ENCODE results near the gene MTMR3.

MTMR3 gene

DNA sequence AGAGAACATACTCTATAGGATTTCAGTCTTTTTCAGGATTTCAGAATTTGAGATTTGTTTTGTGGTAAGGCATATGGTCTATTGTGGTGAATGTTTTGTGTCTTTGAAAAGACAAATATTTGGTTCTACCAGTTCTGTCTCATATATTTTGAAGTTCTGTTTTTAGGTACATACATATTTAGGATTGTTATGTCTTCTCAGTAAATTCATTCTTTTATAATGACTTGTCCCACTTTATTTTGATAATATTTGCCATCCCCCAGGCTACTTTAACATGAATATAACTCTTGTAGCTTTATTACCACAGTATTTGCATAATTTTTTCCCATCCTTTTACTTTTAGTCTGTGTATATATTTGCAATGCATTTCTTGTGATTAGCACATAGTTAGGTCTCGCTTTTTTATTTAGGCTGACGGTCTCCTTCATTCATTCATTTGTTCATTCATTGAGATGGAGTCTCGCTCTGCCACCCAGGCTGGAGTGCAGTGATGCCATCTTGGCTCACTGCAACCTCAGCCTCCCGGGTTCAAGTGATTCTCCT, 32.1 kb downstream of the MTMR3 start:
- TF ChIP-seq FOXP2 (optimal IDR thresholded peaks at IDR 0.05; ENCODE audit: borderline replicate concordance, extremely low read depth, extremely low read length, insufficient read depth) (no peak), SIN3A (IDR thresholded peaks at IDR 0.05; ENCODE audit: borderline replicate concordance, insufficient read depth, low read length) (no peak), POLR2AphosphoS5 (IDR thresholded peaks at IDR 0.05; ENCODE audit: low read depth, low read length) (no peak), TAF1 (IDR thresholded peaks at IDR 0.05; ENCODE audit: borderline replicate concordance, insufficient read depth, low read length) (no peak)
- TF ChIP-seq, protein P1, sequence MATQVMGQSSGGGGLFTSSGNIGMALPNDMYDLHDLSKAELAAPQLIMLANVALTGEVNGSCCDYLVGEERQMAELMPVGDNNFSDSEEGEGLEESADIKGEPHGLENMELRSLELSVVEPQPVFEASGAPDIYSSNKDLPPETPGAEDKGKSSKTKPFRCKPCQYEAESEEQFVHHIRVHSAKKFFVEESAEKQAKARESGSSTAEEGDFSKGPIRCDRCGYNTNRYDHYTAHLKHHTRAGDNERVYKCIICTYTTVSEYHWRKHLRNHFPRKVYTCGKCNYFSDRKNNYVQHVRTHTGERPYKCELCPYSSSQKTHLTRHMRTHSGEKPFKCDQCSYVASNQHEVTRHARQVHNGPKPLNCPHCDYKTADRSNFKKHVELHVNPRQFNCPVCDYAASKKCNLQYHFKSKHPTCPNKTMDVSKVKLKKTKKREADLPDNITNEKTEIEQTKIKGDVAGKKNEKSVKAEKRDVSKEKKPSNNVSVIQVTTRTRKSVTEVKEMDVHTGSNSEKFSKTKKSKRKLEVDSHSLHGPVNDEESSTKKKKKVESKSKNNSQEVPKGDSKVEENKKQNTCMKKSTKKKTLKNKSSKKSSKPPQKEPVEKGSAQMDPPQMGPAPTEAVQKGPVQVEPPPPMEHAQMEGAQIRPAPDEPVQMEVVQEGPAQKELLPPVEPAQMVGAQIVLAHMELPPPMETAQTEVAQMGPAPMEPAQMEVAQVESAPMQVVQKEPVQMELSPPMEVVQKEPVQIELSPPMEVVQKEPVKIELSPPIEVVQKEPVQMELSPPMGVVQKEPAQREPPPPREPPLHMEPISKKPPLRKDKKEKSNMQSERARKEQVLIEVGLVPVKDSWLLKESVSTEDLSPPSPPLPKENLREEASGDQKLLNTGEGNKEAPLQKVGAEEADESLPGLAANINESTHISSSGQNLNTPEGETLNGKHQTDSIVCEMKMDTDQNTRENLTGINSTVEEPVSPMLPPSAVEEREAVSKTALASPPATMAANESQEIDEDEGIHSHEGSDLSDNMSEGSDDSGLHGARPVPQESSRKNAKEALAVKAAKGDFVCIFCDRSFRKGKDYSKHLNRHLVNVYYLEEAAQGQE (IDR thresholded peaks at IDR 0.05; ENCODE audit: insufficient read depth in 1 of 2, low read depth in 2 of 2, low read length in 2 of 2): no peak

DNA sequence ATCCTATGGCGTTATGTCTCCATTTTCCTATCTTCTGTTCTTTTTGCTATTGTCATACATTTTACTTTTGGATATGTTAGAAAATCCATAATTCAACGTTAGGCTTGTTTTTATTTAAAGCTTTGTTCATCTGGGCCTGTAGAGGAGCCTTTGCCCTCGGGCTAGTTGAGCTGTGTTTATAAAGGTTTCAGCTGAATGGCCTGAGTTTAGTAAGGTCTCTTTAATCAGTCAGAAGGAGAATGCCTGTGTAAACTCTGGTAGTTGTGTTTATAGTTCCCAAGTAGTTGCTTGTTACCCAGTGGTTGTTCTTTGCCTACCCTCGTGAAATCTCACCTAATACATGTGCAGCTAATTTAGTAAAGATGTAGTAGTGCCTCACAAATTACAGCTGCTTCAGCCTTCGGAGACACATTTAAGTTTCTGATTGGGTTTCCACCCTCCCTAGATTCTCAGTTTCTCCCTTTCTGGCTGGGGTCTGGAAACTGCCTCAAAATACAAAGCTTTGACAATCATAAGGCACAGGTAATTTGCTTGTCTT, 33.1 kb downstream of the MTMR3 start:
- TF ChIP-seq POLR2AphosphoS5 (IDR thresholded peaks at IDR 0.05; ENCODE audit: low read depth, low read length) (no peak), TAF1 (IDR thresholded peaks at IDR 0.05; ENCODE audit: borderline replicate concordance, insufficient read depth, low read length) (no peak), FOXP2 (optimal IDR thresholded peaks at IDR 0.05; ENCODE audit: borderline replicate concordance, extremely low read depth, extremely low read length, insufficient read depth) (no peak), SIN3A (IDR thresholded peaks at IDR 0.05; ENCODE audit: borderline replicate concordance, insufficient read depth, low read length) (no peak)
- TF ChIP-seq, protein P1 (IDR thresholded peaks at IDR 0.05; ENCODE audit: insufficient read depth in 1 of 2, low read depth in 2 of 2, low read length in 2 of 2): no peak

DNA sequence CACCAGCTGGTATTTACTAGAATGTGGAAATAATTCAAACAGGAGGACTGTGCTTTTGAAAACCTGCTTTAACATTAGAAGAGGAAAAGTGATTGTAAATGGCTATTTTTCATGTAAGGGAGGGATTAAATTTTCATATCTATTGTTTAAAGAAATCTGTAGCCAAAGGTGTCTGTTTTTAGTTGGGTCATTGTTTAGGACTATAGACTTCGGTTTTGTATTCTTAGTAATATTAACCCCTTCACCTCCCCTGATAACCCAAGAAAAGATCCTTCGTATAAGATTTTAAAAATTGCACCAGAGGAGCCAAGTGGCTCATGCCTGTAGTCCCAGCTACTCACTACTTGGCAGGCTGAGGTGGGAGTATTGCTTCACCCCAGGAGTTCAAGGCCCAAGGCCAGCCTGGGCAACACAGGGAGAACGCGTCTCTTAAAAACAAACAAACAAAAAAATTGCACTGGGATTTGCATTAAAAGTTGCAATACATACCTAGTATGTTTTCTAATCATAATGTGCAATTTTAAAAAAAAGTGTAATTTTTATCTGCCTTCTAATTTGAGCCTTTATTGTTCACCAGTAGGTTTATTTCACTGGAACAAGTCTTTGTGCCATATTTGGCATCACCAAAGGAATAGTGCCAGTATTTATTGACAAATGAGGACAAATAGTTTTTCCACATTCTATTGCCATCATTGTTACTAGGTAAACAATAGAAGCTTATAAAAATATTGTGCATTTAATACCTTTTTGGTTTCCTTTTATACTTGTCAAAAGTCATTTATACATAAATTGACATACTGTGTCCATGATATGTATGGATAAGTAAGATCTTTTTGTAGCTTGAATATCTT, 34.3 kb downstream of the MTMR3 start:
- TF ChIP-seq FOXP2 (optimal IDR thresholded peaks at IDR 0.05; ENCODE audit: borderline replicate concordance, extremely low read depth, extremely low read length, insufficient read depth): no peak

DNA sequence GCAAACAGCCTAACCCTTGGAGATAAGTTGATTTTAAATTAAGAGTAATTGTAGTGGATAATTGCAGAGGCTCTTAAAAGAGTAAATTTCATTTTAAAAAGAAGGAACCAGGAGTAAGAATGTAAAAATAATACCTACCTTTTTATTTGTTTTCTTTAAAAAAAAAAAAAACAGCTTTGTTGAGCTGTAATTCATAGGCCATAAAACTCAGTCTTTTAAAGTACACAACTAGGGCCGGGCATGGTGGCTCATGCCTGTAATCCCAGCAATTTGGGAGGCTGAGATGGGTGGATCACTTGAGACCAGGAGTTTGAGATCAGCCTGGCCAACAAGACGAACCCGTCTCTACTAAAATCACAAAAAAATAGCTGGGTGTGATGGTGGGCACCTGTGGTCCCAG, 42.4 kb downstream of the MTMR3 start:
- TF ChIP-seq SIN3A (IDR thresholded peaks at IDR 0.05; ENCODE audit: borderline replicate concordance, insufficient read depth, low read length) (no peak), FOXP2 (optimal IDR thresholded peaks at IDR 0.05; ENCODE audit: borderline replicate concordance, extremely low read depth, extremely low read length, insufficient read depth) (no peak), TAF1 (IDR thresholded peaks at IDR 0.05; ENCODE audit: borderline replicate concordance, insufficient read depth, low read length) (no peak), POLR2AphosphoS5 (IDR thresholded peaks at IDR 0.05; ENCODE audit: low read depth, low read length) (no peak)
- TF ChIP-seq, protein P1 (IDR thresholded peaks at IDR 0.05; ENCODE audit: insufficient read depth in 1 of 2, low read depth in 2 of 2, low read length in 2 of 2): no peak

DNA sequence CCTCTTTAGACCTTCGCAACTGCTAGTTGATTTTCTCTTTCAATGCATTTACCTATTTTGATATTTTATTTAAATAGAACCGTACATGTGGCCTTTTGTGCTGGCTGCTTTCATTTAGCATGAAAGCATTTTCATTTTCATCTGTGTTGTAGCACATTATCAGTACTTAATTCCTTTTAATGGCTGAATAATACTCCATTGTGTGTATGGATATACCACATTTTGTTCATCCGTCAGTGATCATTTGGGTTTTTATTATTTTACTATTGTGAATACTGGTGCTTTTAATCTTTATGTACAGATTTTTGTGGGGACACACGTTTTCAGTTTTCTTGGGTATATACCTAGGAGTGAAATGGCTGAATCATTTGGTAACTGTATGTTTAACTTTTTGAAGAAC, 43.1 kb downstream of the MTMR3 start:
- TF ChIP-seq TAF1 (IDR thresholded peaks at IDR 0.05; ENCODE audit: borderline replicate concordance, insufficient read depth, low read length): no peak
- no peak for TF ChIP-seq SIN3A (IDR thresholded peaks at IDR 0.05; ENCODE audit: borderline replicate concordance, insufficient read depth, low read length)
- TF ChIP-seq, protein P1 (IDR thresholded peaks at IDR 0.05; ENCODE audit: insufficient read depth in 1 of 2, low read depth in 2 of 2, low read length in 2 of 2): no peak
- no peak for TF ChIP-seq POLR2AphosphoS5 (IDR thresholded peaks at IDR 0.05; ENCODE audit: low read depth, low read length)
- no peak for TF ChIP-seq FOXP2 (optimal IDR thresholded peaks at IDR 0.05; ENCODE audit: borderline replicate concordance, extremely low read depth, extremely low read length, insufficient read depth)

Data from PFSK-1 (cell line).